Omental fat pad (tissue), 4 donors: Measurements from ENCODE around the gene CACNA2D1. TPM values are rescaled to one million over a fixed set of nuclear protein-coding genes. Genes with fewer than 3 reads are reported as not detected.

Experiments used
- ATAC-seq: fragments of 150-250 bp; one replicate; pipeline ENCODE4 v1.9.1; 2016; ENCODE audit warnings: mild to moderate bottlenecking, moderate library complexity; ENCODE audit not compliant: low FRiP score
- DNase-seq: peaks from one replicate; pipeline ENCODE4 v3.0.0-alpha.2; 2019; ENCODE audit warnings: low spot score
- total RNA-seq, 4 donors: library from RNA; depleted of rRNA; stranded (reverse); fragments of >200 nt; gene quantifications; one replicate each; pipeline ENCODE4 v1.1.0, GENCODE V29; 2016
- TF ChIP-seq, protein P1 (sequence below), 3 donors: fragments of 450-650 bp; IDR thresholded peaks; one replicate each; pipeline ENCODE4 v1.5.1; 2016 to 2017; ENCODE audit warnings: antibody characterized with exemption in 3 of 3, mild to moderate bottlenecking in 3 of 3, moderate library complexity in 2 of 3

Gene CACNA2D1
- total RNA-seq, 4 donors from 2014 or later: 20.5 to 39.8 (median 29.3) TPM

DNA sequence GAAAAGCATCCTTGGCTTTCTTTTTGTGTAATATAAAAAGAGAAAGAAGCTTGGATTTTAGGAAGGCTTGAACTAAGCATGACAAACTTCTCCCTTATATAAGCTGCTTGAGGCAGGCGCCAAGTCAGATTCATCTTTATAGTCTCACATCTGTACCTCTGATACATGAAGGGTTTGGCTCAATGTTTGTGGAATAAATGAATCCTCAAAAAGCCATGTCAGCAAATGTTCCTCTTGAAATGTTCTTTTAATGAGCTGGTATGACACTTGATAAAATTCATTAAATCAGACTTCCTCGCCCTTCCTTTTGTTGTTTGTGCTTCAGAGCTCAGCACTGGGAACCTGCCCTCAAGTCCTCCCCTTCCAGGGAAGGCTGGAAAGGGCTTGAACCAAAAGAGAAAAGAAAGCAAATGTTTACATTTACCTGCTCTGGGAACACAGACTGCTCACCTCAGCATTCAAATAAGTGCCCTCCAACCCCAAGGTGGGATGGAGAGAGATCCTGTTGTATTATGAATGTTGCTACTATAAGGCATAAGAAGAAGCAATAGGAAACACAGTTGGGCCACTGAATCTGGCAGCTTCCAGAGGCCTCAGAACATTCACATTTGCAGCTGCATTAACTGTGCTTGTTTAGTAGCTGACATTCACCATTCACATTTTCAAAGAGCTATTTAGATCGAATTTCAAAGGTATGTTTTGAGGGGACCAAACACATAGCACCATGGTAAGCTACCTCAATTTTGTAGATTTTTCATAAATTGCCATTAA, 212.6 kb downstream of the CACNA2D1 start:
- DNase-seq (no peak), ATAC-seq (no peak)
- TF ChIP-seq, protein P1, sequence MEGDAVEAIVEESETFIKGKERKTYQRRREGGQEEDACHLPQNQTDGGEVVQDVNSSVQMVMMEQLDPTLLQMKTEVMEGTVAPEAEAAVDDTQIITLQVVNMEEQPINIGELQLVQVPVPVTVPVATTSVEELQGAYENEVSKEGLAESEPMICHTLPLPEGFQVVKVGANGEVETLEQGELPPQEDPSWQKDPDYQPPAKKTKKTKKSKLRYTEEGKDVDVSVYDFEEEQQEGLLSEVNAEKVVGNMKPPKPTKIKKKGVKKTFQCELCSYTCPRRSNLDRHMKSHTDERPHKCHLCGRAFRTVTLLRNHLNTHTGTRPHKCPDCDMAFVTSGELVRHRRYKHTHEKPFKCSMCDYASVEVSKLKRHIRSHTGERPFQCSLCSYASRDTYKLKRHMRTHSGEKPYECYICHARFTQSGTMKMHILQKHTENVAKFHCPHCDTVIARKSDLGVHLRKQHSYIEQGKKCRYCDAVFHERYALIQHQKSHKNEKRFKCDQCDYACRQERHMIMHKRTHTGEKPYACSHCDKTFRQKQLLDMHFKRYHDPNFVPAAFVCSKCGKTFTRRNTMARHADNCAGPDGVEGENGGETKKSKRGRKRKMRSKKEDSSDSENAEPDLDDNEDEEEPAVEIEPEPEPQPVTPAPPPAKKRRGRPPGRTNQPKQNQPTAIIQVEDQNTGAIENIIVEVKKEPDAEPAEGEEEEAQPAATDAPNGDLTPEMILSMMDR (IDR thresholded peaks at IDR 0.05): no peak

DNA sequence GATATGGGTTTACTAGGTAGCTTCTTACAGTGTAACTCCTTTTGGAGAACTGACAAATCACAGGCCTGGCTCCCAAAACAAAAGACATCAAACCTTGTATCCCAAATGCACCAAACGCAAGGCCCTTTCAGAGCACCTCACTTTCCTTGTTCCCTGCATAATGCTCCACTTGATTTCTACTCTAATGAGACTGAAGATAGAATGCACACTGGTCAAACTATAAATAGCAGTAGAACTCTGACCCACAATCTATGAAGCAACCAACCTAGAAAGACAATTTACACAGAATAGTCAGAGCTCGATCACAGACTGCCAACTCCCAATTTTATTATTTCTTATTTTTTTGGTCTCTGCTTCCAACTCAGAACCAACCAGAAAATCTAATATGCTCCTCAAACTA, 214.4 kb downstream of the CACNA2D1 start:
- no peak for ATAC-seq
- TF ChIP-seq, protein P1 (IDR thresholded peaks at IDR 0.05): no peak
- no peak for DNase-seq

DNA sequence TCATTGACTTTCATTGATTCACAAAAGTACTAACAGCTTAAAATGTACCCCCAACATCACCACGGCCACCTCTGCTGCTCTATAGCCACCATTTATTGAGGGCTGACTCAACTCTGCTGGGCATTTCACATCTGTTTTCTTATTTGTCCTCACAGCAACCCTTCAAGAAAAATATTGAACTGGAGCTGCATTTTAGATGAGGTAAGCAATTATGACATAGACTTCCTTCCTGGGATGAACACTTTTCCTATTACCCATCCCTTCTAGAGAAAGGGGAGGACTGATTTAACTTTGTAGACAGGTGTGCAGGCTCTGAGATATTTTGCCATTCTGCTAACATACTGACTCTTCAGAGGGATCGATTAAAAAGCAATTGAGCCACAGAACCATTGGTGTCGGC, 217.4 kb downstream of the CACNA2D1 start:
- no peak for ATAC-seq
- TF ChIP-seq, protein P1 (IDR thresholded peaks at IDR 0.05): no peak
- no peak for DNase-seq

DNA sequence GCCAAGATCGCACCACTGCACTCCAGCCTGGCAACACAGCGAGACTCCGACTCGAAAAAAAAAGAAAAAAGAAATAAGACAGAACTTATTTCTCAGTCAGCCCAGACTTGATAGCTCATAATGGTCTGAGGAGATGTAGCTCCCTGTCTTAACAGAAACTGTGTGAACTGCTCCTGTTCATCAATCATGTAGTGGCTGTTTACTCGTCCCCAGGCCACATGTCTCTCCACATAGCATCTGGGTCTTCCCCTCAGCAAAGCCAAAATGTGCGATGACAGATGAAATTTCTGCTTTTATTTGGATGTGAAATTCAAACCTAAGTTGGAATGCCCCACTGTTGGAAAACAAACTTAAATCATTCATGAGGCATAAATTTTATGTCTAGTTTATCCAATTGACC, 219.0 kb downstream of the CACNA2D1 start:
- TF ChIP-seq, protein P1 (IDR thresholded peaks at IDR 0.05): no peak
- DNase-seq: no peak
- ATAC-seq: no peak

DNA sequence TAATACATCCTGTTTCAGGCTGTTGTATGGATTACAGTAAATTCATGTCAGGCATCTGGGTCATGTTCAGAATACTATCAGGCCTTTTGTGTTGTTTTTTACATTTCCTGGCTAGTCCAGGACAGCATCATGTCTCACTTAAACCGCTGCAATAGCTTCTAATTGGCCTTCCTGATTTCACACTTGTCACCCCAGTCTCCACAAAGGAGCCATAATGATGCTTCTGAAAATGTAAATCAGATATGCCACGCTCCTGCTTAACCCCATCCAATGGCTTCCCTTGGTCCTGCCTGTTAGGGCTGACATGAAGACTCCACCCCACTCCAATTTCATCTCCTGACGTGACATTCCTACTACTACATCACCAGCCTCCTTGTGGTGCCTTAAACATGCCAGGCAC, 220.0 kb downstream of the CACNA2D1 start:
- no peak for ATAC-seq
- TF ChIP-seq, protein P1 (IDR thresholded peaks at IDR 0.05): no peak
- DNase-seq: no peak

DNA sequence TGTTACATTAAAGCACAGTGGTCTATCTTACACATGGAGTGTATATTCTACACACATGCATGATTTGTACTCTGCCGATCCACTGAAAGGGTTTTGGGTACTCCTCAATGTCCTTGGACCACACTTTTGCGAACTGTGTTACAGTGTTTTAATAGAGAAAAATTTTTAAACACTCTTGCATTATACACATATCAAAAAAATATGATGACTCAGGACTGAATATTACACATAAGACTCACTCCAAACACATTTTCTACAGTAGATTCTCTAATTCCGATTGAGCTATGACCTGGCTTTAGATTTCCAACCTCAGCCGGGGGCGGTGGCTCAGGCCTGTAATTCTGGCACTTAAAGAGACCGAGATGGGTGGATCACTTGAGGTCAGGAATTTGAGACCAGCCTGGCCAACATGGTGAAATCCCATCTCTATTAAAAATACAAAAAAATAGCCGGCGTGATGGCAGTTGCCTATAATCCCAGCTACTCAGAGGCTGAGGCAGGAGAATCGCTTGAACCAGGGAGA, 222.4 kb downstream of the CACNA2D1 start:
- TF ChIP-seq, protein P1 (IDR thresholded peaks at IDR 0.05): no peak
- no peak for ATAC-seq
- no peak for DNase-seq

DNA sequence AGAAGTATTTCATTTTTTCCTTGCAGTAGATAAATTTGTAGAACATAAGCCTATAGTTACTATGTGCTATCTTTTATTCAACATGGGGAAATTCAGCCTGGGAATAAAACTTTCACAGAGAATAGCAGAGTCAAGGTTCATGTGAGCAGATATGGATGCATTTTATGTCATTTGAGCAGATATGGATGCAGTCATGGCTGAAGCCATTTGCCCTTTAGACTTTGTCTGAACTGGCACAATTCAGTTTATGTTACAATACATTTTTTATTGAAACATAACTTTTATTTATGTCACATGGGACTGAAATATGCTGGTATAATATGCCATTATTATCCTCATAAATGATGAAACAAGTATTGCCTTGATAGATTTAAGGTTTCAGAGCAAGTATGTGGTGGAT, 231.1 kb downstream of the CACNA2D1 start:
- ATAC-seq (no peak), DNase-seq (no peak)
- TF ChIP-seq, protein P1 (IDR thresholded peaks at IDR 0.05): no peak
